Measurements from ENCODE around the gene DLX5.
"Not testable (repeated sequence)": the region's sequence is repeated elsewhere in the genome, so short reads cannot be mapped to it uniquely, and the experiment has no call there.

The DLX5 gene

DNA sequence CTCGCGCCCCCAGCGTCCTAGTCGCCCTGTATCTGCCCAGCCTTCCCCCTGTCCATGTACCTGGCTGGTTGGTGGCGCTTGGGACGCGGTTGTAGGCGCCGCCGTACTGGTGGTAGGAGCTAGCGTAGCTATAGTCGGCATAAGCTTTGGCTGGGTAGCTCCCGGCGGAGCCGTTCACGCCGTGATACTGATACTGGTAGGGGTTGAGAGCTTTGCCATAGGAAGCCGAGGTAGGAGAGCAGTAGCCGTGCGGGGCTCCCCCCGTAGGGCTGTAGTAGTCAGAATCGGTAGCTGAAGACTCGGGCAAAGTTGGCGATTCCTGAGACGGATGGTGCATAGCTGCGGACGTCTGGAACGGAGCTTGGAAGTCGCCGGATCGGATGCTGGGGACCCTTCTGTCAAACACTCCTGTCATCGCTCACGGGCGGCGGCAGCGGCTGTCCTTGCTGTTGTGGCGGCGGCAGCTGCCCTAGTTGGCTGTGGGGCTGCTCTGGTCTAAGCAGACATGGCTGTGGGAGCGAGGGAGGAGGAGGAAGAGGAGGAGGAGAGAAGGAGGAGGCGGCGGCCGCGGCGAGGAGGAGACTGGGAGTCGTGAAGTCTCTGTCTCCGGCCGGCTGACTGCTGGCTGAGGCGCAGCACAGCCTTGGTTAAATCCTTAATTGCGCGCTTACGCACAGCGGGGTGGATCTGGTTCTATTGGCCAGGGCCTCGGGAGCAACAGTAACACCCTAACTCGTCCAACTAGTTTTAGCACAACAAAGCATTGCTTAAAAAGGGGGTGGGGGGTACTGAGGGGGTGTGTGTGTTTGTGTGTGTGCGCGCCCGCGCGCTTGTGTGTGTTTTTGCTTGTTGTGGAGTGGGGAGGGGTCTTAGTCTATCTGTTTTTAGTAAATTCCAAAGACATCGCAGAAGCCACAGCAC lies at the start of gene DLX5:
Gene DLX5, minus strand, starts transcription at position 623 of the 921 bp plus-strand sequence. Its CDS starts 208 bp downstream, at position 415.
- peak within 1 kb of the TSS; percentile 50 for H3K4me3 ChIP-seq (ENCODE audit: low read depth, low read length)
- H3K27ac ChIP-seq (ENCODE audit: low read depth, low read length), result no peak within 1 kb of the TSS
- peaks cover 62% of the 10 kb centered on the region for H3K4me1 ChIP-seq (ENCODE audit: control insufficient read depth, insufficient read depth, low read length)
- H3K27me3 ChIP-seq (ENCODE audit: control insufficient read depth, insufficient read depth, low read length), result peaks cover 94% of the 10 kb centered on the region
- H3K9ac ChIP-seq (ENCODE audit: low read depth, low read length), result no peak within 1 kb of the TSS
- no peaks in the 10 kb centered on the region for H3K36me3 ChIP-seq (ENCODE audit: control insufficient read depth, insufficient read depth, low read length)
- H3K9me3 ChIP-seq (ENCODE audit: control insufficient read depth, insufficient read depth, low read length), result no peaks in the 10 kb centered on the region

DNA sequence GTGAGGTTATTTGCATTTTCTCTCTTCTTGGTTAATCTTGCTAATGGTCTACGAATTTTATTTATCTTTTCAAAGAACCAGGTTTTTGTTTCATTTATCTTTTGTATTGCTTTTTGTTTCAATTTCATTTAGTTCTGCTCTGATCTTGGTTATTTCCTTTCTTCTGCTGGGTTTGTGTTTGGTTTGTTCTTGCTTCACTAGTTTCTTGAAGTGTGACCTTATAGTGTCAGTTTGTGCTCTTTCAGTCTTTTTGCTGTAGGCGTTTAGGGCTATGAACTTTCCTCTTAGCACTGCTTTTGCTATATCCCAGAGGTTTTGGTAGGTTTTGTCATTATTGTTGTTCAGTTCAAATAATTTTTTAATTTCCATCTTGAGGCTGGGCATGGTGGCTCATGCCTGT lies 47.4 kb upstream of the DLX5 start:
- not testable (repeated sequence) for H3K36me3 ChIP-seq (ENCODE audit: control insufficient read depth, insufficient read depth, low read length); H3K27ac ChIP-seq (ENCODE audit: low read depth, low read length); H3K9me3 ChIP-seq (ENCODE audit: control insufficient read depth, insufficient read depth, low read length); H3K9ac ChIP-seq (ENCODE audit: low read depth, low read length); H3K27me3 ChIP-seq (ENCODE audit: control insufficient read depth, insufficient read depth, low read length); H3K4me1 ChIP-seq (ENCODE audit: control insufficient read depth, insufficient read depth, low read length); H3K4me3 ChIP-seq (ENCODE audit: low read depth, low read length)

DNA sequence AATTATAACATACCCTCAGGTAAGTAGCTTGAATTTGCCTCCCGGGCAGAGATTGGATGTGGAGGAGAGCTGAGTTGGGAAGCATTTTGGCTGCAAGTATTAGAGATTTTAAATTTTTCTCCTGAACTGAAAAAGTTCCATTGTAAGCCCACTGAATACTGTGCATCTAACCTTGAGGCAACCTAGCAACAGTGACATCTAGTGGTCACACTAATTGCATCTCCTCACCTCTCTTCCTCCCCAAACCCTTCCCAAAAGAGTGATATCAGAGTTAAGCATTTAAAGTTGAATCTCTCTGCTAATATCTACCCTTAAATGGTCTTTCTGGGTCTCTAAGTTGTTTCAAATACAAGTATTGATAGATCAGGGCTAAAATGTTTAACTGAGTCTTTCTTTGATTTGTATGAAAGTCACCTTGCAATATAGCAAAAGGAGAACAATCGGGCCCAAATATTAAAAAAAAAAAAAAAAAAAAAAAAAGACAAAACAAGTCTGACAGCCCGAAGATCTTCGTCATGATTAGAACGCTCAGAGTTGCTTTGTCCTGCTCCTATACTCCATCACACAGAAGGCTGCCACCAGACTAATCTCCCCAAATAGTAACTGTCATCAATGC lies 40.4 kb upstream of the DLX5 start:
- Histone ChIP-seq H3K9me3 (ENCODE audit: control insufficient read depth, insufficient read depth, low read length) (no peaks in the 10 kb centered on the region), H3K36me3 (ENCODE audit: control insufficient read depth, insufficient read depth, low read length) (no peaks in the 10 kb centered on the region), H3K4me1 (ENCODE audit: control insufficient read depth, insufficient read depth, low read length) (no peaks in the 10 kb centered on the region), H3K4me3 (ENCODE audit: low read depth, low read length) (no peak overlapping the region), H3K27me3 (ENCODE audit: control insufficient read depth, insufficient read depth, low read length) (no peaks in the 10 kb centered on the region), H3K27ac (ENCODE audit: low read depth, low read length) (no peak overlapping the region), H3K9ac (ENCODE audit: low read depth, low read length) (no peak overlapping the region)

DNA sequence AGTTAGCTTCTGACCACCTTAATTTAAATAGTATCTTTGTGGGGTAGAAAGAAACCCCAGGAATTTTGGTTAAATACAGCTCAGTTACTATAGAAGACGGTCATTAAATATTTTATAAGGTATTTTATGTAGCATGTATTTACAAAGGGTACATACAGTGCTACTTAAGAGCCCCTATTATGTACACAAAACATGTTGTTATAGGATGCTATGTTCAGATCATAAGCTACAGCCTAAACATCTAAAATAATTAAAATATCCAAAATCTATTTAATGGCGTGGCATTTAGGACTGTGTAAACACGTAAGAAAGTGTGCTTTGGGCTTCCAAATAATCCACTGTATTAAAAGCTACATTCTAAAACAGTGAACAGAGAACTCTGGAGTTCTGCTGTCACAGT lies 39.4 kb upstream of the DLX5 start:
- Histone ChIP-seq H3K27me3 (ENCODE audit: control insufficient read depth, insufficient read depth, low read length) (no peaks in the 10 kb centered on the region), H3K36me3 (ENCODE audit: control insufficient read depth, insufficient read depth, low read length) (no peaks in the 10 kb centered on the region), H3K27ac (ENCODE audit: low read depth, low read length) (no peak overlapping the region), H3K9me3 (ENCODE audit: control insufficient read depth, insufficient read depth, low read length) (no peaks in the 10 kb centered on the region), H3K9ac (ENCODE audit: low read depth, low read length) (no peak overlapping the region), H3K4me3 (ENCODE audit: low read depth, low read length) (no peak overlapping the region), H3K4me1 (ENCODE audit: control insufficient read depth, insufficient read depth, low read length) (no peaks in the 10 kb centered on the region)

DNA sequence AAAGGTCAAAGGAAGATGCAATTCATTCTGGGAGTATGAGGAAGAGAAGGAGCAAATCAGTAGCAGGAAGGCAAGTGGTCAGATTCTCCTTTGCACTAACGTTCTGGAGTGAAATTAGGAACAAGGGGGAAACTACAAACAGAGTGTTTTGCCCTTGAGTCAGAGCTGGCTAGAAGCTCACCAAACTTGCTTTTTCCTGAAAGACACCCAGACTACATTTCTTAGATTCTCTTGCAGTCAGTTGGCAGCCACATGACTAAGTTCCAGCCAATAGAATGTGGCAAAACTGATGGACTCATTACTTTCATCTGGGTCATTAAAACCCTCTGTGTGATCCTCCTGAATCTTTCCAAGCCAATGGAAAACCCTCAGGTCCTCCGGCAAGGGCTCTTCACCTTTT lies 18.6 kb upstream of the DLX5 start:
- Histone ChIP-seq H3K9me3 (ENCODE audit: control insufficient read depth, insufficient read depth, low read length) (no peaks in the 10 kb centered on the region), H3K4me3 (ENCODE audit: low read depth, low read length) (no peak overlapping the region), H3K36me3 (ENCODE audit: control insufficient read depth, insufficient read depth, low read length) (no peaks in the 10 kb centered on the region), H3K9ac (ENCODE audit: low read depth, low read length) (no peak overlapping the region), H3K27ac (ENCODE audit: low read depth, low read length) (no peak overlapping the region), H3K27me3 (ENCODE audit: control insufficient read depth, insufficient read depth, low read length) (no peaks in the 10 kb centered on the region), H3K4me1 (ENCODE audit: control insufficient read depth, insufficient read depth, low read length) (no peaks in the 10 kb centered on the region)

DNA sequence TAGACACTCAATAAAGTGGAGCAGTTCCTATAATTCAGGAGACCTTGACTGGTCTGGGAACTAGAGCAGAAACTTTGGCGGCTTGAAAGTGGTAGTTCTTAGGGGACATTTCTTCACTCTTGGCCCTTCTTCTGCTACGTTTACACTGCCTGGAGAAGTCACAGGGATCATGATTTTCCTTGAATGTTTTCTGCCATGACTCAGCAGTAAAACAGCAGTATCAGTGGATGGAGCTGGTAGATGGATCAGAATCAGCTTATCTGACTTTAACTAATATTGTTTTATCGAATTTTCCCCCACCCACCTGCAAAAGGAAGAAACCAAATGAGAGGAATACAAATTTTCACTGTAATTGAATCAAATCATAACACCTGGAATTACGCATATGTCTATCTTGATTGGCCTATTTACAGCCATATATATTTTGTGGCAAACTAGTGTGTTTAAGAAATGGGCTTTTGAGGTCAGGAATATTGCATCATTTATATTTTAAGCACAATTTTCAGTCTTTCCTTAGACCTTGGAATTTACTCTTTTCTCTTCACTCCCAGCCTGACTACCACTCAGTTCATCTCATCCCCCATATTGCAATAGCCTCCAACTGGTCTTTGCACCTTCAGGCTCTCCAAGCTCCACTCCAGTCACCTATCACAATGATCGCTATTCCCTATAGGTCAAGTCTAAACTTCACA lies 14.9 kb upstream of the DLX5 start:
- no peaks in the 10 kb centered on the region for H3K9me3 ChIP-seq (ENCODE audit: control insufficient read depth, insufficient read depth, low read length)
- no peaks in the 10 kb centered on the region for H3K4me1 ChIP-seq (ENCODE audit: control insufficient read depth, insufficient read depth, low read length)
- H3K4me3 ChIP-seq (ENCODE audit: low read depth, low read length), result no peak overlapping the region
- H3K27me3 ChIP-seq (ENCODE audit: control insufficient read depth, insufficient read depth, low read length), result no peaks in the 10 kb centered on the region
- H3K36me3 ChIP-seq (ENCODE audit: control insufficient read depth, insufficient read depth, low read length), result no peaks in the 10 kb centered on the region
- no peak overlapping the region for H3K9ac ChIP-seq (ENCODE audit: low read depth, low read length)
- H3K27ac ChIP-seq (ENCODE audit: low read depth, low read length), result no peak overlapping the region

DNA sequence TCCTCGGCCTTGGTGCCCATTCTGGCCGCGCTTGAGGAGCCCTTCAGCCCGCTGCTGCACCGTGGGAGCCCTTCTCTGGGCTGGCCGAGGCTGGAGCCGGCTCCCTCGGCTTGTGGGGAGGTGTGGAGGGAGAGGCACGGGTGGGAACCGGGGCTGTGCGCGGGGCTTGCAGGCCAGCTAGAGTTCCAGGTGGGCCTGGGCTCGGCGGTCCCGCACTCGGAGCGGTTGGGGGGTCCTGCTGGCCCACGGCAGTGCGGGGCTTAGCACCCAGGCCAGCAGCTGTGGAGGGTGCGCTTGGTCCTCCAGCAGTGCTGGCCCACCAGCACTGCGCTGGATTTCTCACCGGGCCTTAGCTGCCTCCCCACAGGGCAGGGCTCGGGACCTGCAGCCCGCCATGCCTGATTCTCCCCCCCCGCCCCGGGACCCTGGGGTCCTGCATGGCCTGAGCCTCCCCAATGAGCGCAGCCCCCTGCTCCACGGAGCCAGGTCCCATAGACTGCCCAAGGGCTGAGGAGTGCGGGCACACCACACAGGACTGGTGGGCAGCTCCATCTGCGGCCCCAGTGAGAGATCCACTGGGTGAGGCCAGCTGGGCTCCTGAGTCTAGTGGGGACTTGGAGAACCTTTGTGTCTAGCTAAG lies 9.7 kb upstream of the DLX5 start:
- not testable (repeated sequence) for H3K4me3 ChIP-seq (ENCODE audit: low read depth, low read length); H3K9me3 ChIP-seq (ENCODE audit: control insufficient read depth, insufficient read depth, low read length); H3K27ac ChIP-seq (ENCODE audit: low read depth, low read length); H3K4me1 ChIP-seq (ENCODE audit: control insufficient read depth, insufficient read depth, low read length); H3K9ac ChIP-seq (ENCODE audit: low read depth, low read length); H3K36me3 ChIP-seq (ENCODE audit: control insufficient read depth, insufficient read depth, low read length)
- peaks cover 12% of the 10 kb centered on the region for H3K27me3 ChIP-seq (ENCODE audit: control insufficient read depth, insufficient read depth, low read length)

DNA sequence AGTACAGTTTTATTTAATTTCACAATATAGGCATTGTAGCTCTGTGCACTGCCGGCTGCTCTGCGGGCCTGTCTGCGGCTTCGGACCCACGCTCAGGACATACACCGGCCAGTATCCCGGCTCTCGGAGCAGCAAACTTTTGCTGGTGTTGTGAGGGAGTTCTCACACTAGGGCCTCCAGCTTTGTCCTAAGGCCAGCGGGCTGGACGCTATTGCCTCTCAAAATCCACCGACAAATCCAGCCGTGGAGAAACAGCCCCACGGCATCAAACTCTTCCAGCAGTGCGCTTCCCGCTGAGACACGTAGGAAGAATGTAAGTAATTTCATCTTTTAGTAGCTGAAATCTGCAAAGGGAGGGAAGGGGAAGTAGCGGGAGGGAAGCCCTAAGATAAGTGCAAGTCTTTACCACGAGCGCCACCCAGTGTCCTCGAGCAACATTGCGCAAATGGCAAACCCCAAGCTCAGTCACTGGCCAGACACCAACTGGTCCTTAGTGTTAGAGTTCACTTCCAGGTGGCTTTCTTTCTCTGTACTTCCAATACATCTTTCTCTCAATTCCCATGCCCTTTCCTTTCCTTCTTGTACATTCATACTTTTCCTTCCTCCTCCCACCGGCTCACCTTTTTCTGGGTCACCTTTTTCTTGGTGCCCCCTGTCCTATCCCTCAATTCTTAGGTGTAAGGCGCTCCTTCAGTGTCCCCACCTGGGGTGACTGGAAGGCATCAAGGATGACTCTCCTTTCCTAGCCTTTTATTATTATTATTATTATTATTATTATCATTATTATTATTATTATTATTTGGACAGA lies 3.0 kb upstream of the DLX5 start:
- H3K27ac ChIP-seq (ENCODE audit: low read depth, low read length), result no peak overlapping the region
- H3K27me3 ChIP-seq (ENCODE audit: control insufficient read depth, insufficient read depth, low read length), result peaks cover 73% of the 10 kb centered on the region
- peak overlapping the region; percentile 53 for H3K4me3 ChIP-seq (ENCODE audit: low read depth, low read length)
- H3K9me3 ChIP-seq (ENCODE audit: control insufficient read depth, insufficient read depth, low read length), result no peaks in the 10 kb centered on the region
- H3K4me1 ChIP-seq (ENCODE audit: control insufficient read depth, insufficient read depth, low read length), result peaks cover 40% of the 10 kb centered on the region
- H3K9ac ChIP-seq (ENCODE audit: low read depth, low read length), result no peak overlapping the region
- H3K36me3 ChIP-seq (ENCODE audit: control insufficient read depth, insufficient read depth, low read length), result no peaks in the 10 kb centered on the region

DNA sequence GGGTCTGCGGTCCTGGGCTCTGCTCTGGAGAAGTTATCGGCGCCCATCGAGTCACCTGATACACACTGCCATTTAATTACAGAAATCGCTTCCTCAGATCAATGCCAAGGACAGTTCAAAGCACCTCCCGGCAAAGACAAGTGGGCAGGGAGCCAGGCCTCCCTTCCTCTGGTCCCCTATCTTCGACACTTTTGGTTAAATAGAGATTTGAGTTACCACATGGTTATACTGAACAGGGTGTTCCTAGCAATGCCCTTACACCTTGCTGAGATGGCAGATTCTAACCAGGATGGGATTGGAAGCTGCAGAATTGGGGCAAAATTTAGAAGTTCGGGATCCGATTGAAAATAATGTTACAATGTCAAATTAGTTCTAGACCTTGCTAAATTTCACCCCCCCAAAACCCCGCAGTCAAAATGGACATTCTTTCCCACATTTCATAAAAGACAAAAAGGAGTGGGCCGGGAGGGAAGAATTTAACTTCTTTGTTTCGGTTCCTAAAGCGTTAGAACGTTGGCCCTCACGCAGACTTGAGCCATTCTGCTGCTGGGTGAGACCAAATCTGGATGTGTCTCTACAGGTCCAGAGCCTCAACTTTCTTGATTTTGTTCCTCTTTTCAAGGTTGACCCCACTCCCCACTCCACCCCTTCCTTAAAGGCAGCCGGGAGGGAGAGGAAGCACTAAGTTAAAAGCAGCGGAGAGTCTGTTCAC lies 2.2 kb upstream of the DLX5 start:
- Histone ChIP-seq H3K27ac (ENCODE audit: low read depth, low read length) (no peak overlapping the region), H3K4me1 (ENCODE audit: control insufficient read depth, insufficient read depth, low read length) (peaks cover 48% of the 10 kb centered on the region), H3K36me3 (ENCODE audit: control insufficient read depth, insufficient read depth, low read length) (no peaks in the 10 kb centered on the region), H3K9ac (ENCODE audit: low read depth, low read length) (no peak overlapping the region), H3K4me3 (ENCODE audit: low read depth, low read length) (peak overlapping the region; percentile 53), H3K27me3 (ENCODE audit: control insufficient read depth, insufficient read depth, low read length) (peaks cover 81% of the 10 kb centered on the region), H3K9me3 (ENCODE audit: control insufficient read depth, insufficient read depth, low read length) (no peaks in the 10 kb centered on the region)
